GM19463 (cell line): Measurements from ENCODE around the gene SLC35E1.
A peak's percentile ranks its signal among the peaks of the same experiment; 100 is the strongest.

Experiments used
- ATAC-seq: cut with Tn5 transposase; IDR thresholded peaks from one replicate; pipeline ENCODE4 v1.9.1; 2021; ENCODE audit warnings: mild to moderate bottlenecking, moderate library complexity; ENCODE audit not compliant: unreplicated experiment

The SLC35E1 gene

GRCh38 chr19:16572332-16573211, at the start of gene SLC35E1:
SLC35E1 (minus strand) TSS chr19:16572415; CDS start chr19:16572364, 51 bp downstream.
- peak; percentile 90 for ATAC-seq

DNA sequence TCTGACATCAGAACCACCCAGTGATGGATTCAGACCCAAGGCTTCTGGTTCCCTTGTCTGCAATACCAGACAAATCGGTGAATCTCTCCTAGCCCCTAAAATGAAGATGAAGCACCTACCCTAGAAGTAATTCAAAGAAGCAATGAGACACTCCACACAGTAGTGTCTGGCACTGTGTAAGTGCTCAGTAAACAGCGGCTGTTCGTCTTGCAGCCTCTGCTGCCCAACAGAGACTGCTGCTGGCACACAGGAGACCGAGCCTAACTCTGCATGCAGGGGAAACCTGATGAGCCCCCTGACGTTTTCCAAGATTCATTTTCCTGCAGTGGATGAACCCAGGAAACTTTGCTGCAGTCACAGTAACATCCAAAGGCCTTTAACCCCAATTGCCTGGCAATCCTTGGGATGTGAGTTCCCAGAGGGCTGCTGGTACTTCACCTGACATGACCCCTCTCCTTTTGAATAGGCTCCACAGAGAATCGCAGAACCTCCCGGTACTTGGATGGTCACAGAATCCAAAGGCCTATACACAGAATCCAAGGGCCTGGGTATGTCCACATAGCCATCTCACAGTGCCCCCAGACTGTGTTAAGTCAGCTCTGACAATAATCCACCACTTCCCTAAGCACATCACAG, 49.1 kb upstream of the SLC35E1 start:
- ATAC-seq = no peak

GRCh38 chr19:16620584-16620983, 48.4 kb upstream of the SLC35E1 start:
- ATAC-seq = no peak

- ATAC-seq = no peak
Measured at GRCh38 chr19:16620018-16620417, 47.8 kb upstream of the SLC35E1 start.

DNA sequence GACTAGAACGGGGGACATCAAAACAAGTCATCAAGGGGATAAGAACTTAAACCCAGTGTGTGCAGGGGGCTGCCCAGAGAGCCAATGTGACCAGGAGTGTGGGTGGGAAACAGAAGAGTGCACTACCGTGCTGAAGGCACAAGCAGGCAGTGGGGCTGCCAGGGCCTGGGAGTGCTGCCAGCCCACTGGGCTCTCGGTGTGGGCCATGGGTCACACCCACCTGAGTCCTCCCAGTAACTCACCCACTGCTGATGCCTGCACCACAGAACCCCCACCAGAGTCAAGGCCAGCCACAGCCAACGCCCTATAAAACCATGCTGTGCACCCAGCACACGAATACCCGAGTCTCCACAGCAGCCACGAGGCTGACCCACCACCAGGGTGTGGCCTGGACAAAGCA, 47.2 kb upstream of the SLC35E1 start:
- no peak for ATAC-seq

GRCh38 chr19:16618248-16618647, 46.0 kb upstream of the SLC35E1 start:
- no peak for ATAC-seq

DNA sequence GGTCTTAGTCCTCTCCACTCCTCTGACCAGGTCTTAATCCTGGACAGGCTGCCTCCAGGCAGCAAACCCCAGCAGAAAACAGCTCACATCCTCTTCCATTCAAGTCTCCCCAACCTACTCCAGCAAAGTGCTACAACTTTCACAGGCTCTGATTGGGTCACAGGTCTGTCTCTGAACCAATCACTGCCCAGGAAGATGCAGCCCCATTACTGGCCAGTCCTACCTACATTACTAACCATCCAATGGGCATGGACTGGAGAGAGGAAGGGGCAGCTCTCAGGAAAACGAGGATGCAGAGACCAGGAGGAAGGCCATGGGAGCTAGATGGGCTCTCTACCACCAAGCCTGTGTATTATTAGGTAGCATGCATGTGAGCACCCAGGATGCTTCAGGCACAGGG, 43.6 kb upstream of the SLC35E1 start:
- ATAC-seq = no peak

DNA sequence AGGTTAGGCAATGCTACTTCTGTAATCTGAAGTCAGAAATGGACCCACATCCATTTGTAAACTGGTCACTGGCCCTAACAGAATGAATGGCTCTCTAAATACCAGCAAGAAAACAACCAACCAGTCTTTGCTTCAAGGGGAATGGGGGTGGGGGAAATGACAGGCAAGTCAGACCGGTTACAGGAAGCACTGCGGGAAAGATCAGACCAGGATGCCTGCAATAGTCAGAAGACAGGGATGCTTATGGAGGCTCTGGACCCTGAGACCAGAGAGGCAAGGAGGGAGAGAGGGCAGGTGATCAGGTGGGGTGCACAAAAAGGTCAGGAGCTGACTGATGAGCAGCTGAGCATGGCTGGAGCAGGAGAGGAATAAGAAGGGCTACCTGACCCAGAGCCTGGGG, 42.7 kb upstream of the SLC35E1 start:
- no peak for ATAC-seq

DNA sequence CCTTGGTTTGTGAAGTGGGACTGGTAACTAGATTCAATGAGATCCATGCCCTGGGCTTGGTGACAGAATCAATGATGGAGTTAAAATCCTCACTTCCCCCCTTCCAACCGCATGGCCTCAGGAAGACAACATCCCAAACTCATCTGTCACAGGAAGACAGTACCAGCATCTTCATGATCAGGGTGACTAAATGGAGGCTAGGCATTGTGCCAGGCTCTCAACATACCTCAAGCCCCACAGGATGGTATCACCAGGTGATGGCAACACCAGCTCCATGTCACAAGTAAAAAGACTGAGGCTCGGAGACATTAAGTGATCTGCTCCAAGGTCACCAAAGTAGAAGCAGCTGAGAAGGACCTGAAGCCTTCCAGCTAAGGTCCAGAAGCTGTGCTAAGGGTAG, 41.6 kb upstream of the SLC35E1 start:
- no peak for ATAC-seq

DNA sequence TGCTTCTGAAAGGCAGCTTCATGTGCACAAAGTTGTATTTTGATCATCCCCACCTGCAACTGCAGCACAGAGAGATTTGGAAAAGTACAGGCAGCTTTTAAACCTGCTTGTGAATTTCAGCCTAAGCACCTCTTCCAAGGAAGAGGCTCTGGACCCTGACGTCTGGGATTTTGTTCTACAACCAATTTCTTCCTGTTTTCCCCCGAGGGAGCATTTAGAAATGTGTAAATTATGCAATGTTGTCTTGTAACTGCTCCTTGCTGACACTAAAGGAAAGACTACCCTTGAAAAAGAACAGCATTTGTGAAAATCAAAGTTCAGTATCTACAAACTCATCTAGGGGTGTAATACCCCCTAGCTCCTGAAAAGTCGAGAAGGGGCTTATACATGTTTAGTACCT, 40.4 kb upstream of the SLC35E1 start:
- ATAC-seq = no peak

- no peak for ATAC-seq
Measured at GRCh38 chr19:16611121-16611520, 38.9 kb upstream of the SLC35E1 start.

DNA sequence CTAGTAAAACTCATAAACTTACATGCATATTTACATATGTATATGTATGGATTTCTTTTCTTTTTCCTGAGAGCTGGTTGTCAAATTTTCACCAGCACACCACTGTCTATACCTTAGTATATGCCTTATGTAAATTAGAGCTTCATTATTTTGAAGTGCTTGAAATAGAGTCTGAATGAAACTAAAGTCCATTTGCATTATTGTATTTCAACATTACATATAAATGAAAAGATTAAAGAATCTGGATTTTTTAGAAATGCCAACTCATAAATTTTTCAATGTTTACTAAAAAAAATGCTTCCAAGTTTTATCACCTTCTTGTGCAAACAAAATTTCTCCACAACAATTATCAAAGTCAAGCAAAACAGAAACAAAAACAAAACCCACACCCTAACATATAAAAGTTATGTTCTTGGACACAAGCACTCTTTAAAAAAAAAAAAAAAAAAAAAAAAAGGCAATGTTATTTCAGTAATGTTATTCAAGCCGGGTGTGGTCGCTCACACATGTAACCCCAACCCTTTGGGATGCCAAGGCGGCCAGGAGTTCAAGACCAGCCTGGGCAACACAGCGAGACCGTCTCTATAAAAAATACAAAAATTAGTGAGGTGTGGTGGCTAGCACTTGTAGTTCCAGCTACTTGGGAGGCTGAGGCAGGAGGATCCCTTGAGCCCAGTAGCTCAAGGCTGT, 37.4 kb upstream of the SLC35E1 start:
- ATAC-seq = no peak

GRCh38 chr19:16608290-16608739, 36.1 kb upstream of the SLC35E1 start:
- no peak for ATAC-seq

GRCh38 chr19:16607819-16608218, 35.6 kb upstream of the SLC35E1 start:
- ATAC-seq = no peak

GRCh38 chr19:16605553-16605994, 33.4 kb upstream of the SLC35E1 start:
- no peak for ATAC-seq

DNA sequence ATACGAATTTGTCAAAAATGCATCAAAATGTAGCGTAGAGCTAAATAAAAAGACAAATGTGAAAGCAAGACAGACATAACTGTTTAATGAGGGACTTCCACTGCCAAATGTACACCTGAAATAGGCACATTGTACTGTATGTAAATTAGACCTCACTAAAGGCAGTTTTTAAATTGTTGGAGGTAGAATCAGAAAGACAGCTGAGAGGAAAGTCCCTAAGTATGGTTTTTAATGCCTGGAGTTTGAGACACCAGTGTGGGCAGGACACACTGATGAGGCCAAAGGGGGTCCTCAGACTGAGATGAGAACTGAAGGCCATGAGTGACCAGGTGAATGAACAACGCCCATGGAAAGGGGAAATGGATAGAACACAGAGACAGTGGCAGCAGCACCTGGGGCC, 32.9 kb upstream of the SLC35E1 start:
- ATAC-seq = no peak

DNA sequence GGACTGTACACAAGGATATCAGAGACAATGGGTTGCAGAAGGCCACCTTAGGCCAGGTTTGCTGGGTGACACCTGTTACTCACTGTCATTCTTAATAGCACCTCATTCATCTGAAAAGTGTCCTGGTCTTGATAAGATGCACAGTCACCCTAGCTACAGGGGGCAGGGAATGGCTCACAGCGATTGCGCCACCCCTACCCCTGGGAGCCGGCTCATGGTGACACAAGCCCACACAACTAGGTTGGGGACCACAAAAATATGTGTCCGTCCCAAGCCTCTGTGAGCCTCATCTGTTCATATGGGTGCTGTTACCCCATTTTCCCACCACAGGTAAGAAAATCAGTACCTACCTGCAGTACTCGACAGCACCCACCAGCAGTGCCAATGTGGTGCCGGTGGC, 32.4 kb upstream of the SLC35E1 start:
- ATAC-seq = no peak

- ATAC-seq = no peak
Measured at GRCh38 chr19:16603090-16603489, 30.9 kb upstream of the SLC35E1 start.

DNA sequence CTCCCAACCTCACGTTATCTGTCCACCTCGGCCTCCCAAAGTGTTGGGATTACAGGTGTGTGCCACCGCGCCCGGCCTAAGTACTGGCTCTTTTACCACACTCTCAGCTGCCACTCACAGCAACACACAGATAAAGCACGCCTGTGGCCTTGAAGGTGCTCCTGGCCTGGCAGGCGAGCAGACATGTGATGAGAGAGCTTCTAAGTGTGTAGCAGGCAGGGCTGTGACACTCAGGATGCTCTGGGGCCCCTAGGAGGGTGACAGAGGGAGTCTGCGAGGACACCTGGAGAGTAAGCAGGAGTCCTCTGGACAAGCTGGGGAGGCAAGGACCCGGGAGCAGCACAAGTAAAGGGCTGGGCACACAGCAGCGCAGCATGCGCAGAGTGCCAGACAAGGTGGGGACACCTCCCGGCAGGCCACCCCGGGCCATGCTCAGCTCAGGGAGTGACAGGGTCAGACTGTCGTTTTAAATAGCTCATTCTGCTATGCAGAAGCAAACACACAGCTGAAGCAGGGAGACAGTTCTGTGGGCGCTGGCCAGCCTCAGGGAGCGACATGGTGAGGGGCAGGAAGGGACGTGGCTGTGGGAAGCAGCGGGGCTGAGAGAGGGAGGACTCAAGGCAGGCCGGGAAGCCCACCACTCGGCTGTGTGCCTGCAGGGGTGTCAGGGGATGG, 29.3 kb upstream of the SLC35E1 start:
- no peak for ATAC-seq

DNA sequence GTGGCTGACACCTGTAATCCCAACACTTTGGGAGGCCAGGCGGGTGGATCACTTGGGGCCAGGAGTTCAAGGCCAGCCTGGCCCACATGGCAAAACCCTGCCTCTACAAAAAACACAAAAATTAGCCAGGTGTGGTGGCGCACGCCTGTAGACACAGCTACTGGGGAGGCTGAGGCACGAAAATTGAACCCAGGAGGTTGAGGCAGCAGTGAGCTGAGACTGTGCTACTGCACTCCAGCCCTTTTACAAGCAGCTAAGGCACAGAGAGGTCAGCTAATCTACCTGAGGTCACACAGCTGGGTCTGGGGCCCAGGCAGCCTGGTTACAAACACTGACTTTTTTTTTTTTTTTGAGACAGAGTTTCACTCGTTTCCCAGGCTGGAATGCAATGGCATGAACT, 28.6 kb upstream of the SLC35E1 start:
- ATAC-seq = no peak
